ENCODE results near the gene FLNB.

DNA sequence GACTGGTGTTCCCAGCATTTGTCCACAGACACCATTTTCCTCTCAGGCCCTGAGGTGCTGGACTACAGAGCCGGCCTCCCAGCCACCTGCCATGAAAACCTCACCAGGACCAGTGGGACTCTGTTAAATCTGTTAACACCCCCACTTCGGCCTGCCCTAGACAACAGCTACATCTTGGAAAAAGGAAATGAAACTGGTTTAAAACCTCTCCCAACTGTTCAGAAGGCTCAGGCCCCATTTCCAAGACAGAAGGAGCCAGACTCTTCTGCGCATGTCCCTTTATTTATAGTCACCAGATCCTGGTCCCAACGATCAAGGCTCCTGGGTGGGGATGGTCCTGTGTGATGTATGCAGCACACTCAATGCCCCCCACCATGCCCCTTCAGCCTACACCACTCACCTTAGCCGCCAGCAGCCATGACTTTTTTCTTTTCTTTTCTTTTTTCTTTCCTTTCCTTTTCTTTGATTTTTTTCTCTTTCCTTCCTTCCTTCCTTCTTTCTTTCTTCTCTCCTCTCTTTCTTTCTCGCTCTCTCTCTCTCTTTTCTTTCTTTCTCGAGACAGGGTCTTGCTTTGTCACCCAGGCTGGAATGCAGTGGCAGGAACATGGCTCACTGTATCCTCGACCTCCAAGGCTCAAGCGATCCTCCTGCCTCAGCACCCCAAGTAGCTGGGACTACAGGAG, 25.5 kb upstream of the FLNB start:
- TF ChIP-seq, protein P1, sequence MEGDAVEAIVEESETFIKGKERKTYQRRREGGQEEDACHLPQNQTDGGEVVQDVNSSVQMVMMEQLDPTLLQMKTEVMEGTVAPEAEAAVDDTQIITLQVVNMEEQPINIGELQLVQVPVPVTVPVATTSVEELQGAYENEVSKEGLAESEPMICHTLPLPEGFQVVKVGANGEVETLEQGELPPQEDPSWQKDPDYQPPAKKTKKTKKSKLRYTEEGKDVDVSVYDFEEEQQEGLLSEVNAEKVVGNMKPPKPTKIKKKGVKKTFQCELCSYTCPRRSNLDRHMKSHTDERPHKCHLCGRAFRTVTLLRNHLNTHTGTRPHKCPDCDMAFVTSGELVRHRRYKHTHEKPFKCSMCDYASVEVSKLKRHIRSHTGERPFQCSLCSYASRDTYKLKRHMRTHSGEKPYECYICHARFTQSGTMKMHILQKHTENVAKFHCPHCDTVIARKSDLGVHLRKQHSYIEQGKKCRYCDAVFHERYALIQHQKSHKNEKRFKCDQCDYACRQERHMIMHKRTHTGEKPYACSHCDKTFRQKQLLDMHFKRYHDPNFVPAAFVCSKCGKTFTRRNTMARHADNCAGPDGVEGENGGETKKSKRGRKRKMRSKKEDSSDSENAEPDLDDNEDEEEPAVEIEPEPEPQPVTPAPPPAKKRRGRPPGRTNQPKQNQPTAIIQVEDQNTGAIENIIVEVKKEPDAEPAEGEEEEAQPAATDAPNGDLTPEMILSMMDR (IDR thresholded peaks at IDR 0.05), result no peak
- TF ChIP-seq POLR2A (IDR thresholded peaks at IDR 0.05), result no peak

Measured in thyroid gland (tissue), 4 donors.